Liver (tissue), 3 donors: ENCODE measurements around the gene SMIM5.

Source experiments
- CTCF ChIP-seq: fragments of 150-350 bp; IDR thresholded peaks from 2 replicates; pipeline ENCODE4 v1.5.1; 2017; ENCODE audit warnings: improper control_type of control experiment, low read depth, low read length; ENCODE audit not compliant: missing input control
- EGR1 ChIP-seq, 2 donors: IDR thresholded peaks; 2 replicates each; pipeline ENCODE4 v1.6.1; 2016 to 2018; ENCODE audit warnings: antibody characterized with exemption in 2 of 2, low read depth in 2 of 2
- HNF4A ChIP-seq, 2 donors: conservative IDR thresholded peaks; 2 replicates each; pipeline ENCODE4 v1.6.1; 2016; ENCODE audit warnings: antibody characterized with exemption in 2 of 2, mild to moderate bottlenecking in 2 of 2
- JUND ChIP-seq, 2 donors: IDR thresholded peaks; 2 replicates each; pipeline ENCODE4 v1.6.1; 2016; ENCODE audit warnings: antibody characterized with exemption in 2 of 2
- NR2F2 ChIP-seq: IDR thresholded peaks from 2 replicates; pipeline ENCODE4 v1.6.1; 2016; ENCODE audit warnings: antibody characterized with exemption
- RAD21 ChIP-seq, 2 donors: IDR thresholded peaks; 2 replicates each; pipeline ENCODE4 v1.6.1; 2016; ENCODE audit warnings: antibody characterized with exemption in 2 of 2, mild to moderate bottlenecking in 2 of 2
- SP1 ChIP-seq: IDR thresholded peaks from 2 replicates; pipeline ENCODE4 v1.6.1; 2018; ENCODE audit warnings: antibody characterized with exemption, mild to moderate bottlenecking
- TAF1 ChIP-seq: conservative IDR thresholded peaks from 2 replicates; pipeline ENCODE4 v1.6.1; 2016; ENCODE audit warnings: antibody characterized with exemption, mild to moderate bottlenecking
- YY1 ChIP-seq: IDR thresholded peaks from 2 replicates; pipeline ENCODE4 v1.6.1; 2016; ENCODE audit warnings: antibody characterized with exemption, mild to moderate bottlenecking
- TF ChIP-seq, protein P1 (sequence below): IDR thresholded peaks from 2 replicates; pipeline ENCODE4 v1.6.1; 2016; ENCODE audit warnings: antibody characterized with exemption
- TF ChIP-seq, protein P2 (sequence below): IDR thresholded peaks from 2 replicates; pipeline ENCODE4 v1.6.1; 2016; ENCODE audit warnings: antibody characterized with exemption
- TF ChIP-seq, protein P3 (sequence below): IDR thresholded peaks from 2 replicates; pipeline ENCODE4 v1.6.1; 2016; ENCODE audit warnings: antibody characterized with exemption, mild to moderate bottlenecking
- TF ChIP-seq, protein P4 (sequence below): IDR thresholded peaks from 2 replicates; pipeline ENCODE4 v1.6.1; 2016; ENCODE audit warnings: antibody characterized with exemption
- donor health status: healthy.
- donor health status: healthy.

- TF ChIP-seq TAF1 = no peak
- TF ChIP-seq RAD21 (IDR thresholded peaks at IDR 0.05) = no peak
- TF ChIP-seq CTCF = no peak
- TF ChIP-seq JUND (IDR thresholded peaks at IDR 0.05) = no peak
- TF ChIP-seq, protein P1, sequence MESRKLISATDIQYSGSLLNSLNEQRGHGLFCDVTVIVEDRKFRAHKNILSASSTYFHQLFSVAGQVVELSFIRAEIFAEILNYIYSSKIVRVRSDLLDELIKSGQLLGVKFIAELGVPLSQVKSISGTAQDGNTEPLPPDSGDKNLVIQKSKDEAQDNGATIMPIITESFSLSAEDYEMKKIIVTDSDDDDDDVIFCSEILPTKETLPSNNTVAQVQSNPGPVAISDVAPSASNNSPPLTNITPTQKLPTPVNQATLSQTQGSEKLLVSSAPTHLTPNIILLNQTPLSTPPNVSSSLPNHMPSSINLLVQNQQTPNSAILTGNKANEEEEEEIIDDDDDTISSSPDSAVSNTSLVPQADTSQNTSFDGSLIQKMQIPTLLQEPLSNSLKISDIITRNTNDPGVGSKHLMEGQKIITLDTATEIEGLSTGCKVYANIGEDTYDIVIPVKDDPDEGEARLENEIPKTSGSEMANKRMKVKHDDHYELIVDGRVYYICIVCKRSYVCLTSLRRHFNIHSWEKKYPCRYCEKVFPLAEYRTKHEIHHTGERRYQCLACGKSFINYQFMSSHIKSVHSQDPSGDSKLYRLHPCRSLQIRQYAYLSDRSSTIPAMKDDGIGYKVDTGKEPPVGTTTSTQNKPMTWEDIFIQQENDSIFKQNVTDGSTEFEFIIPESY = no peak
- no peak for TF ChIP-seq YY1
- TF ChIP-seq, protein P2, sequence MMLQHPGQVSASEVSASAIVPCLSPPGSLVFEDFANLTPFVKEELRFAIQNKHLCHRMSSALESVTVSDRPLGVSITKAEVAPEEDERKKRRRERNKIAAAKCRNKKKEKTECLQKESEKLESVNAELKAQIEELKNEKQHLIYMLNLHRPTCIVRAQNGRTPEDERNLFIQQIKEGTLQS = no peak
- no peak for TF ChIP-seq SP1
- TF ChIP-seq, protein P3, sequence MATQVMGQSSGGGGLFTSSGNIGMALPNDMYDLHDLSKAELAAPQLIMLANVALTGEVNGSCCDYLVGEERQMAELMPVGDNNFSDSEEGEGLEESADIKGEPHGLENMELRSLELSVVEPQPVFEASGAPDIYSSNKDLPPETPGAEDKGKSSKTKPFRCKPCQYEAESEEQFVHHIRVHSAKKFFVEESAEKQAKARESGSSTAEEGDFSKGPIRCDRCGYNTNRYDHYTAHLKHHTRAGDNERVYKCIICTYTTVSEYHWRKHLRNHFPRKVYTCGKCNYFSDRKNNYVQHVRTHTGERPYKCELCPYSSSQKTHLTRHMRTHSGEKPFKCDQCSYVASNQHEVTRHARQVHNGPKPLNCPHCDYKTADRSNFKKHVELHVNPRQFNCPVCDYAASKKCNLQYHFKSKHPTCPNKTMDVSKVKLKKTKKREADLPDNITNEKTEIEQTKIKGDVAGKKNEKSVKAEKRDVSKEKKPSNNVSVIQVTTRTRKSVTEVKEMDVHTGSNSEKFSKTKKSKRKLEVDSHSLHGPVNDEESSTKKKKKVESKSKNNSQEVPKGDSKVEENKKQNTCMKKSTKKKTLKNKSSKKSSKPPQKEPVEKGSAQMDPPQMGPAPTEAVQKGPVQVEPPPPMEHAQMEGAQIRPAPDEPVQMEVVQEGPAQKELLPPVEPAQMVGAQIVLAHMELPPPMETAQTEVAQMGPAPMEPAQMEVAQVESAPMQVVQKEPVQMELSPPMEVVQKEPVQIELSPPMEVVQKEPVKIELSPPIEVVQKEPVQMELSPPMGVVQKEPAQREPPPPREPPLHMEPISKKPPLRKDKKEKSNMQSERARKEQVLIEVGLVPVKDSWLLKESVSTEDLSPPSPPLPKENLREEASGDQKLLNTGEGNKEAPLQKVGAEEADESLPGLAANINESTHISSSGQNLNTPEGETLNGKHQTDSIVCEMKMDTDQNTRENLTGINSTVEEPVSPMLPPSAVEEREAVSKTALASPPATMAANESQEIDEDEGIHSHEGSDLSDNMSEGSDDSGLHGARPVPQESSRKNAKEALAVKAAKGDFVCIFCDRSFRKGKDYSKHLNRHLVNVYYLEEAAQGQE = no peak
- TF ChIP-seq, protein P4, sequence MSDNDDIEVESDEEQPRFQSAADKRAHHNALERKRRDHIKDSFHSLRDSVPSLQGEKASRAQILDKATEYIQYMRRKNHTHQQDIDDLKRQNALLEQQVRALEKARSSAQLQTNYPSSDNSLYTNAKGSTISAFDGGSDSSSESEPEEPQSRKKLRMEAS = no peak
- no peak for TF ChIP-seq EGR1 (IDR thresholded peaks at IDR 0.05; ENCODE audit: low read depth in 2 of 2)
- TF ChIP-seq HNF4A (conservative IDR thresholded peaks at IDR 0.05) = no peak
- TF ChIP-seq NR2F2 = no peak
These were observed 30.6 kb upstream of the SMIM5 start for GRCh38 chr17:75602644-75603043.
